HCEC 1CT (cell line): ENCODE results near the gene CHSY1.

Experiments used
- DNase-seq: peaks from one replicate; pipeline ENCODE4 v3.0.0-alpha.2; 2017

The CHSY1 gene

GRCh38 chr15:101169495-101170071 is 82.3 kb downstream of the CHSY1 start:
- DNase-seq: no peak

- no peak for DNase-seq
Observed at GRCh38 chr15:101168898-101169494, 82.9 kb downstream of the CHSY1 start.

- no peak for DNase-seq
Observed at GRCh38 chr15:101168463-101168824, 83.4 kb downstream of the CHSY1 start.

DNA sequence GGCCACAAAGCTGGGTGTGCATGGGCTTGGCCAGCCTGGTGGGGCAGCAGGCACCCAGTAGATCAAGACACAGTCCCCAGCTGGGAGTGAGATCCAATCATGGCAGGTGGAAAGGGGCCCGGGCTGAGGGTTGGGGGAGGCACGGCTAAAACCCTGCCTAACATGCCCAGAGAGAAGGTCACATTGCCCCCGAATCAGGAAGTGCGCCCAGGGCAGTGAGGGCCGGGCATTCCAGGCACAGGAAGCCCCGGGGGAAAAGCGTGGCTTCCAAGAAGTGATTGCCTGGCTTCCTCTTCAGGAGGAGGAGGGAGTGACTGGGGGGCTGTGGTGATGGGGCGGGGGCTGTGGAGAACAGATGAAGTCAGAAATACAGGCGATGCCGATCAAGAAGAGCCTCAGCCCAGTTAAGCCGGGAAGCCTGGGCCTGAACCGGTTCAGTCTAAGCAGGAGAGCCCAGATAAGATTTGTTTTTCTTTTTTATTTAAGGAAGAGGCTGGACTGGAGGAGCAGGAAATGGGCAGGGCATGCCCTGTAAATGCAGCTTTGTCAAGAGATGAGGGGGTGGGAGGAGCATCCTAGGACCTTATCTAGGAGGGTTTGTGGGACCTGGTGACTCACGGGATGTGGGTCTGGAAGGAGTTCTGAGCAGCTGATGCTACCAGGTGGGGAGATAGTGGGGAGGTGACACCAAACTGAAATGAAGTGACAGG is 83.9 kb downstream of the CHSY1 start:
- peak; percentile 75 for DNase-seq

DNA sequence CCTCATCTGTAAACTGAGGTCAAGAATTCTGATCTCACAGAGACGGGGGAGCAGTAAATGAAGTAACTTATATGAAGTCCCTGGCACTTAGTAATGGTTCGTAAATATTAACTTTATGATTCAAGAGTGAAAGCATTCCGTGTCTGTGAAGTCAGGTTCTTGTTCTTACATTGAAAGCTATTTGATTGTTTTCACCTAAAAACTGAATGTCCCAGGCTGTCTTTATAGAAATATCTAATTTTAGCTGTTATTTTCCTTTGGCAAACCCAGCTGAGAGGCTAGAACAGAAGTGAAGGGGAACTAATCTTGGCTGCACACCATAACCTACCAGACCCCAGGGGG is 84.5 kb downstream of the CHSY1 start:
- DNase-seq: no peak

GRCh38 chr15:101165905-101166471 is 85.9 kb downstream of the CHSY1 start:
- no peak for DNase-seq

DNA sequence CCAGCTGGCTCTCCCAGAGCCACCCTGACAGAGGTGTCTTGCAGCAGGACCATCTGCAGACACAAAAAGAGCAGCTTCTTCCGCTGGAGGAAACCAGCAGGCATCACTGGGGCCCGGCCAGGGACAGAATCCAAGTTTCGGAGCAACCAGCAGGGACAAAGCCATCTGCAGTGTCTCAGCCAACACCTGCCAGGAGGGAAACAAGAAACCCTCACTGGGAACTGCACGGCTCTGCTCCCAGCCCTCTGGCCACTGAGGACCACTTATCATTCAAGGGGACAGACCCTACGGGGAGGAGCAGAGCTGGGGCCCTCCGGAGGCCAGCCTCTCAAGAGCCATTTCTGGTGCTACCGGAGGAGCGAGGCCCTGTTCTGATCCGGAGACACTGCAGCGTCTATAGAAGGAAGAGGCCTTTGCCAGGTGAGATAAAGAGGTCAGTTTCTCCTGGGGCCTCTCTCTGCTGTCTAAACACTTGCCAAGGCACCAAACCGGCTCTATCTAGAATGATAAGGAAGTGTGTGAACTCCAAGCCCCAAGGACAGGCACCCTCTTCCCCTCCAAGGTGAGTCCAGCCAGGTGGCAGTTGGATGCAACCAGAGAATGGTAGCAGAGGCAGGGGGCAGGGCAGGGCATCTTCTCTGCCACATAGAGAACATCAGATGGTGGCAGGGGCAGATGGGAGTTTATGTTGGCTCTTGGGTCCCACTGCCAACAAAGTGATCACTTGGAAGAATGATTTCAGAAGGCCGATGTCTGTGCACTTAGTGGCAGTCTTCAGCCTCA is 89.0 kb downstream of the CHSY1 start:
- DNase-seq: no peak

DNA sequence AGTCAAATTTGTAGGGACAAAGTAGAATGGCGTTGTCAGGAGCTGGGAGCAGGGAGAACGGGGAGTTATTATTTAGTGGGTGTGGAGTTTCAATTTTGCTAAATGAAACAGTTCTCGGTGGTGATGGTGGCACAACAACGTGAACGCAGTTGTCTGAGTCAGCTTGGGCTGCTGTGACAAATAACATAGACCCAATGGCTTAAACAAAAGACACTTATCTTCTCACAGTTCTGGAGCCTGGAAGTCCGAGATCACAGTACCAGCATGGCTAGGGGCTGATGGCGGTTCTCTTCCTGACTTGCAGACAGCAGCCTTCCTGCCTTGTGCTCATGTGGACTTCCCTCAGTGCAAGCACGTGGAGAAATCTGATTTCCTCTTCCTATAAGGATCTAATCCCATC is 90.2 kb downstream of the CHSY1 start:
- no peak for DNase-seq

- no peak for DNase-seq
Observed at GRCh38 chr15:101159936-101160815, 91.7 kb downstream of the CHSY1 start.

- DNase-seq: no peak
Observed at GRCh38 chr15:101159096-101159935, 92.5 kb downstream of the CHSY1 start.

DNA sequence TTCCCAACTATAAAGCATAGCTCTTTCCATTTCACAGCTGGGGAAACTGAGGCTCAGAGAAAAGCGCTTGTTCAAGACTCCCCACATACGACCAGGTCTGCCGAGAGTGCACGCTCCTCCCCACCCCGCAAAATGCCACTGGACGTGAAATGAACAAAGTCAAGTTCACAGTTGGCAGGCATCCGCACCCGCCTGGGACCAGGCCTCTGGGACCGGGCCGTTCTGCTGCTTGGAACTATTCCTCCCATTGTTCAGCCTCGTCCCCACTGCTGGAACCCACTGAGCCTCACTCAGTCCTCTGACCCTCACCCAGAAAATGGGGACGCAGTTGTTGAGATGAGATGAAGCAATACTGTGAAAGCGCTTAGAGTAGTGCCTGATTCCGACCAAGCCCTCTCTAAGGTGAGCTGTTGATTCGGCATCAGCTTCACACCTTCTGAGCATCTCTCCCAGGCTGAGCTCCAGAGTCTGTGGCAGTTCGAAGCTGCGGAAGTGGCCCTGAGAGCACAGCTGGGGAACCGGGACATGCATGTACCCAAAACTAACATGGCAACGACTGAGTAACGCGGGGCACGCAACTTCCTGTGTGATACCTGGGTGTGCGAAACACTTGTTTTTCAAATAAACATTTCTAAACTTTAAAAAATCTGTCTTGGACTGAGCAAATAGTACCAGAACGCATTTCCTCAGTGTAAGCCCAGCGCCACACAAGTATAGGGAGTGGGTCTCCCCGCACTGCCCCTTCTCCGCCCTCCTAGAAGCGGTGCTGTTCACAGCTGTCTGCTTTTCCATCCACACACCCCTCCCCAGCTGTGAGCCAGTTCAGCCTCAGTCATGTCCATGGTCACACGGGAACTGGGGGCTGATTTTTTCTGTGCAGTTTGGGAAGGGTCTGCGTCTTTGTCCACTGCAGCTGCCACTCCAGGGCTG is 93.4 kb downstream of the CHSY1 start:
- DNase-seq: no peak

GRCh38 chr15:101157721-101158120 is 94.1 kb downstream of the CHSY1 start:
- DNase-seq: no peak

- no peak for DNase-seq
Observed at GRCh38 chr15:101156509-101157159, 95.2 kb downstream of the CHSY1 start.

GRCh38 chr15:101156061-101156460 is 95.8 kb downstream of the CHSY1 start:
- no peak for DNase-seq

GRCh38 chr15:101153801-101154656 is 97.8 kb downstream of the CHSY1 start:
- DNase-seq: no peak

GRCh38 chr15:101152914-101153313 is 98.9 kb downstream of the CHSY1 start:
- DNase-seq: no peak

DNA sequence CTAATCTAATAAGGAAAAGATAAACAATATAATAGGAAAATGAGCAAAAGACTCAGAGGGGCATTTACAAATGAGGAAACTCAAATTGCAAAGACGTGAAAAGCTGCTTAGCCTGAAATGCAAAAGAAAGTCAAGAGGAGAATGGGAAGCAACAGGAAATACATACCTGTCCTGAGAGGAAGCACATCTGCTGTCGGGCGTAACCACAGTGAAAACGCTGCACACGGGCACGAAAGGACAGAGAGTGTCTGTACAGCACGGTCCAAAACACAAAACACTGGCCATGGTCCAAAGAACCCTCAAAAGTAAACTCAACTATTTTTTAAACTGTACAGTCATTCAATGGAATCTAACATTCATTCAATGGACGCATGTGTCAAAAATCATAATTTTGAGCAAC is 100.6 kb downstream of the CHSY1 start:
- no peak for DNase-seq

DNA sequence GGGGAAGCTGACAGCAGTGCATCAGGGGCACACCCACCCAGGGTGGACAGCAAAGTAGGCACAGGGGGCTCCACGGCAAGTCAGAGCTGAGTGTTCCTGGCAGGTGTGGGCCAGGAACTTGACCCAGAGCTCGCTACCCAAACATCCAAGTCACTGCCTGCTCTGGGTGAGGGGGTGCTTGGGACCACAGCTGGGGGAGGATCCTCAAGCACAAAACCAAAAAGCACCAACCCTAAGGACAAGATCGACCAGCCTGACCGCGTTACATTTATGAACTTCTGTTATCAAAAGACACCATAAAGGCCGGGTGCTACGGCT is 101.2 kb downstream of the CHSY1 start:
- DNase-seq: no peak
